ENCODE measurements around the gene MAPK10.
"Not testable (repeated sequence)": the region's sequence is repeated elsewhere in the genome, so short reads cannot be mapped to it uniquely, and the experiment has no call there.

The MAPK10 gene

GRCh38 chr4:86174506-86174905, 185.3 kb downstream of the MAPK10 start:
- DNase-seq, result no peak

GRCh38 chr4:86168335-86168734, 191.5 kb downstream of the MAPK10 start:
- DNase-seq, result not testable (repeated sequence)

GRCh38 chr4:86160426-86160825, 199.4 kb downstream of the MAPK10 start:
- no peak for DNase-seq

- no peak for DNase-seq
These were observed 200.6 kb downstream of the MAPK10 start for GRCh38 chr4:86159216-86159615.

GRCh38 chr4:86156531-86156930, 203.3 kb downstream of the MAPK10 start:
- DNase-seq, result no peak

- no peak for DNase-seq
These were observed 204.1 kb downstream of the MAPK10 start for GRCh38 chr4:86155766-86156165.

- DNase-seq, result no peak
These were observed 207.4 kb downstream of the MAPK10 start for GRCh38 chr4:86152454-86152853.

- no peak for DNase-seq
These were observed 208.7 kb downstream of the MAPK10 start for GRCh38 chr4:86151196-86151595.

- no peak for DNase-seq
These were observed 218.7 kb downstream of the MAPK10 start for GRCh38 chr4:86141161-86141560.

- DNase-seq, result no peak
These were observed 227.4 kb downstream of the MAPK10 start for GRCh38 chr4:86132468-86132867.

- no peak for DNase-seq
These were observed 228.4 kb downstream of the MAPK10 start for GRCh38 chr4:86131456-86131855.

GRCh38 chr4:86130160-86130933, 229.5 kb downstream of the MAPK10 start:
- no peak for DNase-seq

GRCh38 chr4:86129546-86129945, 230.3 kb downstream of the MAPK10 start:
- no peak for DNase-seq

GRCh38 chr4:86122404-86122803, 237.4 kb downstream of the MAPK10 start:
- no peak for DNase-seq

- no peak for DNase-seq
These were observed 241.1 kb downstream of the MAPK10 start for GRCh38 chr4:86118711-86119110.

GRCh38 chr4:86117705-86118302, 242.0 kb downstream of the MAPK10 start:
- no peak for DNase-seq

GRCh38 chr4:86114563-86114962, 245.3 kb downstream of the MAPK10 start:
- DNase-seq, result no peak

- DNase-seq, result no peak
These were observed 251.0 kb downstream of the MAPK10 start for GRCh38 chr4:86108834-86109233.

- no peak for DNase-seq
These were observed 251.7 kb downstream of the MAPK10 start for GRCh38 chr4:86108137-86108536.

- no peak for DNase-seq
These were observed 252.7 kb downstream of the MAPK10 start for GRCh38 chr4:86107112-86107511.

GRCh38 chr4:86106475-86106874, 253.4 kb downstream of the MAPK10 start:
- DNase-seq, result no peak

- DNase-seq, result no peak
These were observed 258.0 kb downstream of the MAPK10 start for GRCh38 chr4:86101841-86102240.

GRCh38 chr4:86101410-86101809, 258.4 kb downstream of the MAPK10 start:
- no peak for DNase-seq

GRCh38 chr4:86100539-86101215, 259.2 kb downstream of the MAPK10 start:
- no peak for DNase-seq
